Neural cell (in vitro differentiated cells): Measurements from ENCODE around the gene BFSP2.

Experiments used
- POLR2AphosphoS5 ChIP-seq: IDR thresholded peaks from 2 replicates; pipeline ENCODE4 v1.6.1; 2012
- TF ChIP-seq, protein P1 (sequence below): fragments of 450-650 bp; IDR thresholded peaks from 2 replicates; pipeline ENCODE4 v1.5.1; 2014; ENCODE audit warnings: antibody characterized with exemption, mild to moderate bottlenecking, moderate library complexity; ENCODE audit not compliant: poor library complexity, severe bottlenecking

- TF ChIP-seq, protein P1, sequence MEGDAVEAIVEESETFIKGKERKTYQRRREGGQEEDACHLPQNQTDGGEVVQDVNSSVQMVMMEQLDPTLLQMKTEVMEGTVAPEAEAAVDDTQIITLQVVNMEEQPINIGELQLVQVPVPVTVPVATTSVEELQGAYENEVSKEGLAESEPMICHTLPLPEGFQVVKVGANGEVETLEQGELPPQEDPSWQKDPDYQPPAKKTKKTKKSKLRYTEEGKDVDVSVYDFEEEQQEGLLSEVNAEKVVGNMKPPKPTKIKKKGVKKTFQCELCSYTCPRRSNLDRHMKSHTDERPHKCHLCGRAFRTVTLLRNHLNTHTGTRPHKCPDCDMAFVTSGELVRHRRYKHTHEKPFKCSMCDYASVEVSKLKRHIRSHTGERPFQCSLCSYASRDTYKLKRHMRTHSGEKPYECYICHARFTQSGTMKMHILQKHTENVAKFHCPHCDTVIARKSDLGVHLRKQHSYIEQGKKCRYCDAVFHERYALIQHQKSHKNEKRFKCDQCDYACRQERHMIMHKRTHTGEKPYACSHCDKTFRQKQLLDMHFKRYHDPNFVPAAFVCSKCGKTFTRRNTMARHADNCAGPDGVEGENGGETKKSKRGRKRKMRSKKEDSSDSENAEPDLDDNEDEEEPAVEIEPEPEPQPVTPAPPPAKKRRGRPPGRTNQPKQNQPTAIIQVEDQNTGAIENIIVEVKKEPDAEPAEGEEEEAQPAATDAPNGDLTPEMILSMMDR = no peak
- no peak for TF ChIP-seq POLR2AphosphoS5
Measured at GRCh38 chr3:133360476-133360875, 39.4 kb upstream of the BFSP2 start.
